ENCODE data around the gene PARD6G. TPM values are rescaled to one million over a fixed set of nuclear protein-coding genes. Genes with fewer than 3 reads are reported as not detected.

The PARD6G gene
- total RNA-seq, 1 experiment from 2014 or later = 5.4 TPM

GRCh38 chr18:80163183-80163582 lies 84.1 kb downstream of the PARD6G start:
- DNase-seq (no peak), ATAC-seq (no peak)
- Histone ChIP-seq H3K4me3 (ENCODE audit: low read length) (no peak overlapping the region), H3K27ac (ENCODE audit: low read length) (no peak overlapping the region), H2AFZ (ENCODE audit: low read length) (no peak overlapping the region), H3K4me2 (ENCODE audit: low read length) (no peak overlapping the region), H3K27me3 (ENCODE audit: low read length) (no peaks in the 10 kb centered on the region), H3K9me3 (ENCODE audit: low read length) (no peaks in the 10 kb centered on the region), H4K20me1 (ENCODE audit: low read length) (no peaks in the 10 kb centered on the region), H3F3A (ENCODE audit: low read length, unreplicated experiment) (no peaks in the 10 kb centered on the region), H3K9me2 (replicated peaks; ENCODE audit: low read length) (no peaks in the 10 kb centered on the region), H3K36me3 (ENCODE audit: low read depth, low read length) (no peaks in the 10 kb centered on the region; the same call in 1 of the 2 replicates), H3K4me1 (ENCODE audit: insufficient read depth, low read length) (no peaks in the 10 kb centered on the region), H3K9ac (ENCODE audit: low read length) (no peak overlapping the region), H3K79me2 (ENCODE audit: low read length) (no peaks in the 10 kb centered on the region)
- no TSS peak for BruUV-seq (replicated peaks)
- POLR2A ChIA-PET (ENCODE audit: unreplicated experiment) = no interaction called here
- CTCF ChIA-PET = no interaction called here
- intact Hi-C loops (cut with micrococcal nuclease) = no loop called here
- no peak for TF ChIP-seq EZH2 (IDR thresholded peaks at IDR 0.05; ENCODE audit: low read length, unreplicated experiment)
- TF ChIP-seq EZH2phosphoT487 (IDR thresholded peaks at IDR 0.05; ENCODE audit: borderline replicate concordance, low read length) = no peak
- TF ChIP-seq CTCF (conservative IDR thresholded peaks at IDR 0.05; ENCODE audit: low read depth, low read length) = no peak

GRCh38 chr18:80161781-80162417 lies 85.4 kb downstream of the PARD6G start:
- no peak for TF ChIP-seq CTCF (conservative IDR thresholded peaks at IDR 0.05; ENCODE audit: low read depth, low read length)
- no peak for TF ChIP-seq EZH2phosphoT487 (IDR thresholded peaks at IDR 0.05; ENCODE audit: borderline replicate concordance, low read length)
- TF ChIP-seq EZH2 (IDR thresholded peaks at IDR 0.05; ENCODE audit: low read length, unreplicated experiment) = no peak
- H3K27ac ChIP-seq (ENCODE audit: low read length) = no peak overlapping the region
- no peaks in the 10 kb centered on the region; the same call in 1 of the 2 replicates for H3K36me3 ChIP-seq (ENCODE audit: low read depth, low read length)
- DNase-seq (no peak), ATAC-seq (no peak)
- H3K4me3 ChIP-seq (ENCODE audit: low read length) = no peak overlapping the region
- CTCF ChIA-PET = no interaction called here
- no peak overlapping the region for H3K4me2 ChIP-seq (ENCODE audit: low read length)
- POLR2A ChIA-PET (ENCODE audit: unreplicated experiment) = no interaction called here
- no peaks in the 10 kb centered on the region for H3K79me2 ChIP-seq (ENCODE audit: low read length)
- no TSS peak for BruUV-seq (replicated peaks)
- no peaks in the 10 kb centered on the region for H3K4me1 ChIP-seq (ENCODE audit: insufficient read depth, low read length)
- no peak overlapping the region for H3K9ac ChIP-seq (ENCODE audit: low read length)
- no peaks in the 10 kb centered on the region for H3K27me3 ChIP-seq (ENCODE audit: low read length)
- H2AFZ ChIP-seq (ENCODE audit: low read length) = no peak overlapping the region
- no peaks in the 10 kb centered on the region for H3K9me3 ChIP-seq (ENCODE audit: low read length)
- no peaks in the 10 kb centered on the region for H3F3A ChIP-seq (ENCODE audit: low read length, unreplicated experiment)
- no peaks in the 10 kb centered on the region for H4K20me1 ChIP-seq (ENCODE audit: low read length)
- intact Hi-C loops (cut with micrococcal nuclease) = no loop called here
- H3K9me2 ChIP-seq (replicated peaks; ENCODE audit: low read length) = no peaks in the 10 kb centered on the region

All from PC-3 (cell line).